ENCODE data around the gene PMEPA1. TPM values are rescaled to one million over a fixed set of nuclear protein-coding genes. Genes with fewer than 3 reads are reported as not detected.

The PMEPA1 gene
- total and polyA plus RNA-seq, 2 donors (not counting 3 experiments of a cell fraction or from before 2014, with no cell fraction given) = 31.6 to 33.2 TPM

- no peak overlapping the region for H2AFZ ChIP-seq (ENCODE audit: low read depth, low read length)
- intact Hi-C loops (cut with micrococcal nuclease) (no loop called here), dilution Hi-C loops (cut with MboI; ENCODE audit: extremely low pct_ligation_motif_present, low sequenced_read_pairs) (no loop called here)
- peaks cover 36% of the 10 kb centered on the region for H3K79me2 ChIP-seq (ENCODE audit: control insufficient read depth, insufficient read depth, low read length)
- BruUV-seq (replicated peaks) = no TSS peak
- no peak overlapping the region for H3K9ac ChIP-seq (replicated peaks; ENCODE audit: extremely low read depth, insufficient read depth, low read length)
- no peak overlapping the region for H3K4me2 ChIP-seq (ENCODE audit: insufficient read depth, low read length)
- H3K9me3 ChIP-seq (replicated peaks; ENCODE audit: control insufficient read depth, insufficient read depth, low read length) = no peaks in the 10 kb centered on the region
- no peaks in the 10 kb centered on the region for H3K27me3 ChIP-seq (ENCODE audit: control insufficient read depth in 2 of 2, insufficient read depth in 2 of 2, low read length in 2 of 2)
- no peaks in the 10 kb centered on the region for H4K20me1 ChIP-seq (replicated peaks; ENCODE audit: control insufficient read depth, extremely low read depth, insufficient read depth, low read length)
- POLR2A ChIA-PET = no interaction called here
- TF ChIP-seq JUN (IDR thresholded peaks at IDR 0.05; ENCODE audit: borderline replicate concordance, insufficient read depth, insufficient read length, low read depth) (no peak), MAX (IDR thresholded peaks at IDR 0.05; ENCODE audit: insufficient read depth, insufficient read length) (no peak), CTCF (IDR thresholded peaks at IDR 0.05; ENCODE audit: extremely low read depth in 1 of 2, insufficient read depth in 1 of 2, low read depth in 1 of 2, low read length in 2 of 2) (no peak), POLR2A (IDR thresholded peaks at IDR 0.05; ENCODE audit: low read depth, low read length) (no peak), POLR2AphosphoS5 (IDR thresholded peaks at IDR 0.05; ENCODE audit: insufficient read depth, low read depth, low read length) (no peak), EZH2 (IDR thresholded peaks at IDR 0.05; ENCODE audit: borderline replicate concordance, low read depth, low read length, severe bottlenecking) (no peak), FOS (IDR thresholded peaks at IDR 0.05; ENCODE audit: borderline replicate concordance, insufficient read depth, low read length) (no peak), GATA2 (IDR thresholded peaks at IDR 0.05; ENCODE audit: insufficient read depth, insufficient read length, low read depth, low read length) (no peak), MYC (IDR thresholded peaks at IDR 0.05; ENCODE audit: low read depth, low read length) (no peak)
- no peaks in the 10 kb centered on the region for H3K4me1 ChIP-seq (ENCODE audit: control insufficient read depth, extremely low read depth, insufficient read depth, low read length)
- H3K27ac ChIP-seq (ENCODE audit: insufficient read depth, low read depth, low read length) = no peak overlapping the region
- CTCF ChIA-PET = no interaction called here
- DNase-seq (ENCODE audit: low read depth, low spot score) (no peak), FAIRE-seq (no peak)
- H3K4me3 ChIP-seq (replicated peaks in 1 of 3; ENCODE audit: insufficient read depth in 1 of 3, low read depth in 1 of 3, low read length in 3 of 3) = no peak overlapping the region
- H3K36me3 ChIP-seq (ENCODE audit: control insufficient read depth in 2 of 2, extremely low read depth in 1 of 2, insufficient read depth in 2 of 2, low read length in 2 of 2) = no peaks in the 10 kb centered on the region
- H3K9me1 ChIP-seq (replicated peaks; ENCODE audit: control insufficient read depth, extremely low read depth, insufficient read depth, low read length) = no peaks in the 10 kb centered on the region
Measured at GRCh38 chr20:57680131-57680716, 29.6 kb downstream of the PMEPA1 start.

Measured in endothelial cell of umbilical vein (primary cell).